Endodermal cell (in vitro differentiated cells): ENCODE measurements around the gene CALML4. TPM values are rescaled to one million over a fixed set of nuclear protein-coding genes. Genes with fewer than 3 reads are reported as not detected.

Source experiments
- DNase-seq: peaks from one replicate; pipeline ENCODE4 v3.0.0-alpha.2; 2017
- H3K27ac ChIP-seq: 2 replicates; pipeline ENCODE4 v1.5.1; 2013; ENCODE audit warnings: mild to moderate bottlenecking, low read depth, low read length, moderate library complexity
- H3K27me3 ChIP-seq: 2 replicates; pipeline ENCODE4 v1.6.1; 2013; ENCODE audit warnings: mild to moderate bottlenecking, low read length, moderate library complexity; ENCODE audit not compliant: insufficient read depth, control insufficient read depth, poor library complexity, severe bottlenecking
- H3K36me3 ChIP-seq: 2 replicates; pipeline ENCODE4 v1.7.0; 2013; ENCODE audit warnings: mild to moderate bottlenecking, low read length, moderate library complexity; ENCODE audit not compliant: control insufficient read depth, insufficient read depth
- H3K4me1 ChIP-seq: one replicate; pipeline ENCODE4 v1.7.0; 2013; ENCODE audit warnings: low read length; ENCODE audit not compliant: control insufficient read depth, insufficient read depth
- H3K4me3 ChIP-seq: 2 replicates; pipeline ENCODE4 v1.5.1; 2013; ENCODE audit warnings: mild to moderate bottlenecking, low read length, moderate library complexity
- H3K9ac ChIP-seq: 2 replicates; pipeline ENCODE4 v1.6.1; 2013; ENCODE audit warnings: mild to moderate bottlenecking, low read length, moderate library complexity; ENCODE audit not compliant: poor library complexity, severe bottlenecking; ENCODE audit errors: extremely low read depth
- H3K9me3 ChIP-seq: 2 replicates; pipeline ENCODE4 v1.6.1; 2013; ENCODE audit warnings: mild to moderate bottlenecking, low read length, moderate library complexity; ENCODE audit not compliant: control insufficient read depth
- H3K27ac Mint-ChIP-seq: 2 replicates; pipeline ENCODE4 v1.8.0; 2020; ENCODE audit warnings: mixed read lengths
- H3K27me3 Mint-ChIP-seq: 2 replicates; pipeline ENCODE4 v1.8.0; 2021; ENCODE audit warnings: mild to moderate bottlenecking, mixed read lengths; ENCODE audit not compliant: insufficient read depth
- H3K36me3 Mint-ChIP-seq: 2 replicates; pipeline ENCODE4 v1.8.0; 2020; ENCODE audit warnings: low read depth, mixed read lengths
- H3K4me1 Mint-ChIP-seq: 2 replicates; pipeline ENCODE4 v1.8.0; 2020; ENCODE audit warnings: mixed read lengths
- H3K4me3 Mint-ChIP-seq: 2 replicates; pipeline ENCODE4 v1.8.0; 2020; ENCODE audit warnings: mild to moderate bottlenecking, moderate library complexity, mixed read lengths
- H3K9me3 Mint-ChIP-seq: 2 replicates; pipeline ENCODE4 v1.8.0; 2020; ENCODE audit warnings: mild to moderate bottlenecking, mixed read lengths
- WGBS, 2 experiments: methylation state at CpG; one replicate each; pipeline versions ENCODE4 v1.1.5 to v1.1.7; 2013; ENCODE audit warnings: missing lambda C conversion rate in 2 of 2, mixed read lengths in 1 of 2; ENCODE audit not compliant: insufficient coverage in 1 of 2, insufficient read length in 1 of 2; 5-methylcytosine and 5-hydroxymethylcytosine counted together
- total RNA-seq, 2 donors: library from RNA; stranded (reverse); fragmentation: NEBNext Ultra II Directional in 1 of 2; extraction: Animal tissue kit (Norgen Biotek cat#: 25700) in 1 of 2; gene quantifications; 2 replicates in 1 of 2; 3 replicates in 1 of 2; pipeline ENCODE4 v1.2.1, GENCODE V29; 2021
- TF ChIP-seq, protein P1 (sequence below): fragments of 200-600 bp; sonication (generic); conservative IDR thresholded peaks from 2 replicates; pipeline ENCODE4 v1.5.0; 2021; ENCODE audit warnings: antibody characterized with exemption, mild to moderate bottlenecking

Gene CALML4
- total RNA-seq, 2 donors from 2014 or later, result 9.7 to 17.4 TPM

DNA sequence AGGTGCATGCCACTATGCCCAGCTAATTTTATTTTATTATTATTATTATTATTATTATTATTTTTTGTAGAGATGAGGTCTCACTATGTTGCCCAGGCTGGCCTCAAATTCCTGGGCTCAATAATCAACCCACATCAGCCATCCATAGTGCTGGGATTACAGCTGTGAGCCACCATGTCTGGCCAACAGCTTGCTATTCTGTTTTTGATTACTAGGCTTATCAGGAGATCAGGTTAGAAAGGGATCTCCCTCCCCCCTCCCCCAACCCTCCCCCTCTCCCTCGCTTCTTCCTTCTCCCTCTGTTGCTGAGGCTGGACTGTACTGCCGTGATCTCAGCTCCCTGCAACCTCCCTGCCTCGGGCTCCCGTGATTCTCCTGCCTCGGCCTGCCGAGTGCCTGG lies 15.8 kb upstream of the CALML4 start:
- Histone ChIP-seq H3K4me3 (no peak overlapping the region), H3K4me1 (no peaks in the 10 kb centered on the region), H3K27ac (no peak overlapping the region), H3K36me3 (peaks cover 51% of the 10 kb centered on the region), H3K9ac (no peak overlapping the region), H3K27me3 (no peaks in the 10 kb centered on the region), H3K9me3 (peaks cover 28% of the 10 kb centered on the region)
- no peak overlapping the region for H3K4me3 Mint-ChIP-seq
- peaks cover 67% of the 10 kb centered on the region for H3K36me3 Mint-ChIP-seq
- TF ChIP-seq, protein P1, sequence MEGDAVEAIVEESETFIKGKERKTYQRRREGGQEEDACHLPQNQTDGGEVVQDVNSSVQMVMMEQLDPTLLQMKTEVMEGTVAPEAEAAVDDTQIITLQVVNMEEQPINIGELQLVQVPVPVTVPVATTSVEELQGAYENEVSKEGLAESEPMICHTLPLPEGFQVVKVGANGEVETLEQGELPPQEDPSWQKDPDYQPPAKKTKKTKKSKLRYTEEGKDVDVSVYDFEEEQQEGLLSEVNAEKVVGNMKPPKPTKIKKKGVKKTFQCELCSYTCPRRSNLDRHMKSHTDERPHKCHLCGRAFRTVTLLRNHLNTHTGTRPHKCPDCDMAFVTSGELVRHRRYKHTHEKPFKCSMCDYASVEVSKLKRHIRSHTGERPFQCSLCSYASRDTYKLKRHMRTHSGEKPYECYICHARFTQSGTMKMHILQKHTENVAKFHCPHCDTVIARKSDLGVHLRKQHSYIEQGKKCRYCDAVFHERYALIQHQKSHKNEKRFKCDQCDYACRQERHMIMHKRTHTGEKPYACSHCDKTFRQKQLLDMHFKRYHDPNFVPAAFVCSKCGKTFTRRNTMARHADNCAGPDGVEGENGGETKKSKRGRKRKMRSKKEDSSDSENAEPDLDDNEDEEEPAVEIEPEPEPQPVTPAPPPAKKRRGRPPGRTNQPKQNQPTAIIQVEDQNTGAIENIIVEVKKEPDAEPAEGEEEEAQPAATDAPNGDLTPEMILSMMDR, result no peak
- no peaks in the 10 kb centered on the region for H3K27me3 Mint-ChIP-seq
- whole genome bisulfite sequencing, 2 experiments, result 93 to 100% methylated on average over 4 to 5 of the region's 6 CpGs
- H3K4me1 Mint-ChIP-seq, result no peaks in the 10 kb centered on the region
- H3K27ac Mint-ChIP-seq, result no peak overlapping the region
- H3K9me3 Mint-ChIP-seq, result peaks cover 39% of the 10 kb centered on the region
- no peak for DNase-seq

DNA sequence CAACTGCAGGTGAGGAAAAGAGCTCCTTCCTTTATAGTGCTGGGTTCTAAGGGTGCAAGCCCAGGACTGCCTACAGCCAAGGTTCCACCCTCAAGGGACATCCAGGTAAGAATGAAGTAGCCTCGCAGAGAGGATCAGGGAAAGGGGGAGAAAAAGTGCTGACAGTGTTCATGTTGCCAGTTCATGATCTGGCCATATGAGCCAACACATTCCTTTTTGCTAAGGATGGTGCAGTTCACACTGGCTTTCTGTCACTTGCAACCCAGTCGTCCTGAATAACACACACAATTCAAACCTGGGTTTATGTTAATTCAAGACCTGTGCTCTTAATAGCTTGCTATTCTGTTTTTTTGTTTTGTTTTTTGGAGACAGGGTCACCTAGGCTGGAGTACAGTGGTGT lies 15.4 kb upstream of the CALML4 start:
- Histone ChIP-seq H3K9ac (no peak overlapping the region), H3K9me3 (peaks cover 28% of the 10 kb centered on the region), H3K4me1 (no peaks in the 10 kb centered on the region), H3K36me3 (peaks cover 51% of the 10 kb centered on the region), H3K27ac (no peak overlapping the region), H3K4me3 (no peak overlapping the region), H3K27me3 (no peaks in the 10 kb centered on the region)
- peaks cover 39% of the 10 kb centered on the region for H3K9me3 Mint-ChIP-seq
- no peaks in the 10 kb centered on the region for H3K4me1 Mint-ChIP-seq
- WGBS, 2 experiments, result 83% methylated on average over 2 of the region's 2 CpGs; no CpG with 5 or more reads in 1 of the 2 experiments
- TF ChIP-seq, protein P1, result no peak
- H3K27ac Mint-ChIP-seq, result no peak overlapping the region
- peaks cover 67% of the 10 kb centered on the region for H3K36me3 Mint-ChIP-seq
- no peak for DNase-seq
- no peaks in the 10 kb centered on the region for H3K27me3 Mint-ChIP-seq
- H3K4me3 Mint-ChIP-seq, result no peak overlapping the region

DNA sequence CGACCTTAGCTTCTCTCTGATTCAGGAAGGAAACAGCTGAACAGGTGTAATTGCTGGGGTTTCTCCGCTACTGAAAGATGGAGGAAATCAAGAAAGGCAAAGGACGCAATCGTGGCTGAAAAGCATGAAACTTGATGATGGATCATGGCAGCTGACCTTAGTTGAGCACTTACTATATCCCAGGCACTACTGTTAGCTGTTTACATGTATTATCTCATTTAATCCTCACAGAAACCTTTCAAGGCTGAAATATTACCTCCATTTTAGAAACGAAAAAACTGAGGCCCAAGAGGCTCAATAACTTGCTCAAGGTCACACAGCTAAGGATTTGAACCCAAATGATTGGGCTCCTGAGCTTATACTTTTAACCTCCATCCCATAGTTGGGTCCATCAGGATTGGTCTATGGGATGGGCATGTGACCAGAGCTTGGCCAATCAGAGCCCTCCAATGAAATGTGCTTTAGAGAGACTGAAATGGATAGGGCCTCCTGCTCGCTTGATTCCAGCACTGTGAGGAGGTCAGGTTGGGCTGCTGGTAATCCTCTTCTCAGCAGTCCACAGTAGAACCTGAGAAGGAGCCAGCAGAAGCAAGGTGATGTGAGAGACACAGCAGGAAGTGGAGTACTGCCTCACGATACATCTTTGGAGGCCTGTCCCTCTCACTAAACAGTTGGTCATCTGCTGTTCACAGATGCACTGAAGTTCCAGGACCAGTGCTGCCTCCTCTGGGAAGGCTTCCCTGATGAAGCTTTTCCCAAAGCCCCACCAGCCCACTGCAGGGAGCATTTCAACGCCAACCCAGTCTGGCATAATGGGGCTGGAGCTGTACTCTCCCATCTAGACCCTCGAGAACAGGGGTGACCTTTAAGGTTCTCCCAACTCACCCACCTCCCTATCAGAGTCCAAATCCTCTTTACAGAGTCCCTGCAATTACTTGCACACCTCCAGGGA lies 14.0 kb upstream of the CALML4 start:
- TF ChIP-seq, protein P1, result no peak
- Histone ChIP-seq H3K4me3 (no peak overlapping the region), H3K4me1 (no peaks in the 10 kb centered on the region), H3K27ac (no peak overlapping the region), H3K36me3 (peaks cover 55% of the 10 kb centered on the region), H3K9me3 (peaks cover 28% of the 10 kb centered on the region), H3K27me3 (no peaks in the 10 kb centered on the region), H3K9ac (no peak overlapping the region)
- 94 to 98% methylated on average over 6 to 9 of the region's 9 CpGs for WGBS, 2 experiments
- H3K4me1 Mint-ChIP-seq, result no peaks in the 10 kb centered on the region
- DNase-seq, result peak; percentile 10
- no peak overlapping the region for H3K27ac Mint-ChIP-seq
- no peak overlapping the region for H3K4me3 Mint-ChIP-seq
- H3K9me3 Mint-ChIP-seq, result peaks cover 32% of the 10 kb centered on the region
- no peaks in the 10 kb centered on the region for H3K27me3 Mint-ChIP-seq
- H3K36me3 Mint-ChIP-seq, result peaks cover 60% of the 10 kb centered on the region
